ENCODE data around the gene FFAR4.

DNA sequence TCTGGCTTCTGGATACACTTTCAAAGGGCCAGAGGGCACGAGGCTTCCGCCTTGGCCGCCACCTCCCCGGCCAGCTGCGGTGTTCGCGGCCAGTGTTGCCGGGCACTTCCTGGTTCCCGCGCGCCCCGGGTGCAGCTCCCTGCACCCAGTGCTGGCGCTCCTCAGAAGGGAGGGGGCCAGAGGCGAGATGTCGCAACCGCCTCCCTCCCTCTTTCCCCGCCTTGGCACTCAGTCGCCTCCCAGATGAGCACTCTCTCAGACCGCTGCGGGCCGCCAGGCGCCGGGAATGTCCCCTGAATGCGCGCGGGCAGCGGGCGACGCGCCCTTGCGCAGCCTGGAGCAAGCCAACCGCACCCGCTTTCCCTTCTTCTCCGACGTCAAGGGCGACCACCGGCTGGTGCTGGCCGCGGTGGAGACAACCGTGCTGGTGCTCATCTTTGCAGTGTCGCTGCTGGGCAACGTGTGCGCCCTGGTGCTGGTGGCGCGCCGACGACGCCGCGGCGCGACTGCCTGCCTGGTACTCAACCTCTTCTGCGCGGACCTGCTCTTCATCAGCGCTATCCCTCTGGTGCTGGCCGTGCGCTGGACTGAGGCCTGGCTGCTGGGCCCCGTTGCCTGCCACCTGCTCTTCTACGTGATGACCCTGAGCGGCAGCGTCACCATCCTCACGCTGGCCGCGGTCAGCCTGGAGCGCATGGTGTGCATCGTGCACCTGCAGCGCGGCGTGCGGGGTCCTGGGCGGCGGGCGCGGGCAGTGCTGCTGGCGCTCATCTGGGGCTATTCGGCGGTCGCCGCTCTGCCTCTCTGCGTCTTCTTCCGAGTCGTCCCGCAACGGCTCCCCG, at the start of gene FFAR4:
- TF ChIP-seq POLR2A (IDR thresholded peaks at IDR 0.05; ENCODE audit: low read depth, low read length) (no peak), POLR2AphosphoS5 (IDR thresholded peaks at IDR 0.05; ENCODE audit: insufficient read depth, low read depth, low read length) (no peak), EZH2 (IDR thresholded peaks at IDR 0.05; ENCODE audit: borderline replicate concordance, low read depth, low read length, severe bottlenecking) (peak; percentile 79), FOS (IDR thresholded peaks at IDR 0.05; ENCODE audit: borderline replicate concordance, insufficient read depth, low read length) (no peak), JUN (IDR thresholded peaks at IDR 0.05; ENCODE audit: borderline replicate concordance, insufficient read depth, insufficient read length, low read depth) (no peak), GATA2 (IDR thresholded peaks at IDR 0.05; ENCODE audit: insufficient read depth, insufficient read length, low read depth, low read length) (no peak)
- TF ChIP-seq, protein P1, sequence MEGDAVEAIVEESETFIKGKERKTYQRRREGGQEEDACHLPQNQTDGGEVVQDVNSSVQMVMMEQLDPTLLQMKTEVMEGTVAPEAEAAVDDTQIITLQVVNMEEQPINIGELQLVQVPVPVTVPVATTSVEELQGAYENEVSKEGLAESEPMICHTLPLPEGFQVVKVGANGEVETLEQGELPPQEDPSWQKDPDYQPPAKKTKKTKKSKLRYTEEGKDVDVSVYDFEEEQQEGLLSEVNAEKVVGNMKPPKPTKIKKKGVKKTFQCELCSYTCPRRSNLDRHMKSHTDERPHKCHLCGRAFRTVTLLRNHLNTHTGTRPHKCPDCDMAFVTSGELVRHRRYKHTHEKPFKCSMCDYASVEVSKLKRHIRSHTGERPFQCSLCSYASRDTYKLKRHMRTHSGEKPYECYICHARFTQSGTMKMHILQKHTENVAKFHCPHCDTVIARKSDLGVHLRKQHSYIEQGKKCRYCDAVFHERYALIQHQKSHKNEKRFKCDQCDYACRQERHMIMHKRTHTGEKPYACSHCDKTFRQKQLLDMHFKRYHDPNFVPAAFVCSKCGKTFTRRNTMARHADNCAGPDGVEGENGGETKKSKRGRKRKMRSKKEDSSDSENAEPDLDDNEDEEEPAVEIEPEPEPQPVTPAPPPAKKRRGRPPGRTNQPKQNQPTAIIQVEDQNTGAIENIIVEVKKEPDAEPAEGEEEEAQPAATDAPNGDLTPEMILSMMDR (IDR thresholded peaks at IDR 0.05; ENCODE audit: extremely low read depth in 1 of 2, insufficient read depth in 1 of 2, low read depth in 1 of 2, low read length in 2 of 2): no peak
- TF ChIP-seq, protein P2, sequence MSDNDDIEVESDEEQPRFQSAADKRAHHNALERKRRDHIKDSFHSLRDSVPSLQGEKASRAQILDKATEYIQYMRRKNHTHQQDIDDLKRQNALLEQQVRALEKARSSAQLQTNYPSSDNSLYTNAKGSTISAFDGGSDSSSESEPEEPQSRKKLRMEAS (IDR thresholded peaks at IDR 0.05; ENCODE audit: insufficient read depth, insufficient read length): no peak
